GM18873 (cell line): ENCODE data around the gene TNXB.
"Not testable (repeated sequence)": the region's sequence is repeated elsewhere in the genome, so short reads cannot be mapped to it uniquely, and the experiment has no call there.

ENCODE experiments used
- ATAC-seq: cut with Tn5 transposase; IDR thresholded peaks from one replicate; pipeline ENCODE4 v1.9.1; 2021; ENCODE audit warnings: mild to moderate bottlenecking, moderate library complexity, moderate number of reproducible peaks; ENCODE audit not compliant: unreplicated experiment, low FRiP score

The TNXB gene

DNA sequence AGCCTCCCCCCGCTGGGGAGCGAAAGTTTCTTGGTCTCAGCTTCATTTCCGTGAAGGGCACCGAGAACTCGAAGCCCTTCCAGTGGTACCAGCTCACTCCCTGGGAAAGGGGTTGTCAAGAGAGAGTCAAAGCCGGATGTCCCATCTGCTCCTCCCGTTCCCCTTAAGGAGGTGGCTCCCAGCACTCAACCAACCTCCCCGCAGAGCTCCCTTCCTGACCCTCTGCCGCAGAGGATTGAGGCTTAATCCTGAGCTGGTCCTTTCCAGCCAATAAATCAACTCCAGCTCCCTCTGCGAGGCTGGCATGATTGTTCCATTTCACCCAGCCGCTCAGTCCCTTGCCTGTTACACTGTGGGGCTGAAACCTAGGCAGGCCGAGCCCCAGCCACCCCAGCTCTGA is 100.5 kb downstream of the TNXB start:
- not testable (repeated sequence) for ATAC-seq

DNA sequence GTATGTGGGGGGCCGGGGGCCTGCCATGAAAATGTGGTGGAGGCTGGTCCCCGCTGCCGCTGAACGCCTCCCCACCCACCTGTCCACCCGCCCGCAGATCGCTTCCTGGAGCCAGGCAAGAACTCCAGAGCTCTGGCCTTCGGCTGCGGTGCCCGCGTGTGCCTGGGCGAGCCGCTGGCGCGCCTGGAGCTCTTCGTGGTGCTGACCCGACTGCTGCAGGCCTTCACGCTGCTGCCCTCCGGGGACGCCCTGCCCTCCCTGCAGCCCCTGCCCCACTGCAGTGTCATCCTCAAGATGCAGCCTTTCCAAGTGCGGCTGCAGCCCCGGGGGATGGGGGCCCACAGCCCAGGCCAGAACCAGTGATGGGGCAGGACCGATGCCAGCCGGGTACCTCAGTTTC is 101.1 kb downstream of the TNXB start:
- ATAC-seq: not testable (repeated sequence)

DNA sequence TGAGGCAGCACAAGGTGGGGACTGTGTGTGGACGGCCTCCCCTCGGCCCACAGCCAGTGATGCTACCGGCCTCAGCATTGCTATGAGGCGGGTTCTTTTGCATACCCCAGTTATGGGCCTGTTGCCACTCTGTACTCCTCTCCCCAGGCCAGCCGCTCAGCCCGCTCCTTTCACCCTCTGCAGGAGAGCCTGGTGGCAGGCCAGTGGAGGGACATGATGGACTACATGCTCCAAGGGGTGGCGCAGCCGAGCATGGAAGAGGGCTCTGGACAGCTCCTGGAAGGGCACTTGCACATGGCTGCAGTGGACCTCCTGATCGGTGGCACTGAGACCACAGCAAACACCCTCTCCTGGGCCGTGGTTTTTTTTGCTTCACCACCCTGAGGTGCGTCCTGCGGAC is 102.1 kb downstream of the TNXB start:
- not testable (repeated sequence) for ATAC-seq

DNA sequence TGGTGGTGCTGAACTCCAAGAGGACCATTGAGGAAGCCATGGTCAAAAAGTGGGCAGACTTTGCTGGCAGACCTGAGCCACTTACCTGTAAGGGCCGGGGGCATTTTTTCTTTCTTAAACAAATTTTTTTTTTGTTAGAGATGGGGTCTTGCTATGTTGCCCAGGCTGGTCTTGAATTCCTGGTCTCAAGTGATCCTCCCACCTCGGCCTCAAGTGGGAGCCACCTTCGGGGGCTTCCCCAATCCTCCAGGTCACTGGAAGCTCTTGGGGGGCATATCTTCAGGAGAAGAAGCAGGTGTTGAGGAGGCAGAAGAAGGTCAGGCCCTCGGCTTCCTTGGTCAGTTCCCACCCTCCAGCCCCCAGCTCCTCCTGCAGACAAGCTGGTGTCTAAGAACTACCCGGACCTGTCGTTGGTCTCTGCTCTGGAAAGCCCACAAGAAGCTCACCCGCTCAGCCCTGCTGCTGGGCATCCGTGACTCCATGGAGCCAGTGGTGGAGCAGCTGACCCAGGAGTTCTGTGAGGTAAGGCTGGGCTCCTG is 103.1 kb downstream of the TNXB start:
- ATAC-seq: not testable (repeated sequence)

DNA sequence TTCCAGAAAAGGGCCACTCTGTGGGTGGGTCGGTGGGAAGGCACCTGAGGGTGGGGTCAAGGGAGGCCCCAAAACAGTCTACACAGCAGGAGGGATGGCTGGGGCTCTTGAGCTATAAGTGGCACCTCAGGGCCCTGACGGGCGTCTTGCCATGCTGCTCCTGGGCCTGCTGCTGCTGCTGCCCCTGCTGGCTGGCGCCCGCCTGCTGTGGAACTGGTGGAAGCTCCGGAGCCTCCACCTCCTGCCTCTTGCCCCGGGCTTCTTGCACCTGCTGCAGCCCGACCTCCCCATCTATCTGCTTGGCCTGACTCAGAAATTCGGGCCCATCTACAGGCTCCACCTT is 103.6 kb downstream of the TNXB start:
- not testable (repeated sequence) for ATAC-seq

DNA sequence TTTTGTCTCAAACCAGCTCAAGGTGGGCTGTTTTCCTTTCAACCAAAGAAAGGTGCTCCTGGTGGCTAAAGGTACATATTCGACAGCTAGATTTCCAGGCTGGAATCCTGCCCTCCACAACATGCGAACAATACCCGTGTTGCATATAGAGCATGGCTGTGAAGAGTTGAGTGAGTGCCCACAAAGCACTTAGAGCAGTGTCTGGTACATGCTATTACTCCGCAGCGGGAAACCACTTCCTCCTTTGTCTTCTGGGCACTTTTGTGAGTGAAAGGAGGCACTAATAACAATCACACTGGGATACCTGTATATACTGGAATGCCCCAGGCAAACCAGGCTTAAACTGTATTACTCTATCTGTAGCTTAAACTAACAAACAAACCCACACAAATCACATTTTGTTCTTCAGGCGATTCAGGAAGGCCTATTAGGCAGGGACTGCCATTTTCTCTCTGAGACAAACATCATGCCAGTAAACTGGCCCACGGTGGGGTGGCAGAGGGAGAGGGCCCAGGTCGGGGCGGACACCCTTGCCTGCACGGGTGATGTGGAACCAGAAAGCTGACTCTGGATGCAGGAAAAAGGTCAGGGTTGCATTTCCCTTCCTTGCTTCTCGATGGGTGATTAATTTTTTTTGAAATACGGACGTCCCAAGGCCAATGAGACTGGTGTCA is 104.1 kb downstream of the TNXB start:
- not testable (repeated sequence) for ATAC-seq

DNA sequence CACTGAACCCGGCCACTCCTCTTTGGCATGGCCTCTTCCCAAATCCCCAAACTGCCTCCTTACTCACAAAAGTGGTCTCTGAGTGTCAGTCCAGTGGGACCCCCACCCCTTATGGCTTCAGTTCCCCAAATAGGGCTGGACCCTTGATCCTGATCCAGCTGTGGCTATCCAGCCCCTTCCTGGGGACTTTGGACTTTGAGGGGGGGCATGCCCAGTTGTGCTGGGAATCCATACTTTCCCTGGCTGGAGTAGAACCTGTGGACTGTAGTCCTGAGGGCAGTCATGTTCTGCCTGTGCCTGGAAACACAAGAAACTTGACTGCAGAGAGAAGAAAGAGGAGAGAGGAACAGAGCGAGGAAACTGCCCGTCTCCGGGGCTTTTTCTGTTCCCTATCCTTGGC is 104.7 kb downstream of the TNXB start:
- not testable (repeated sequence) for ATAC-seq

DNA sequence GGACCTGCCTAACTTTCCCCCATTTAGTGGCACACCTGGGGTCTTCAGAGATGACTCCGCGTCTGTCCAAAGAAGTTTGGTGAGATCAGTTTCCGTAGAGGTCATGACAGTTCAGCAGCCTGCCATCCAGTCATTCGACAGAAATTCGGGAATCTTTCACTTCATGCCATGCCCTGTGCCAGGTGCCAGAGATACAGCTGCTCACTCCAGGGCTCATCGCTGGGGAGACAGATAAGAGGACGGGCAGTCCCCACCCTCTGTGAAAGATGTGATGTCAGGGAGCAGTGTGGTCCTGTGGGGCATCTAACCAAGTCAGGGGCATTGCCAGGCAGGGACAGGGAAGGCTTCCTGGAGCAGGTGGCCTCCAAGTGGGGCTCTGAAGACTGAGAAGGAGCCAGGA is 105.8 kb downstream of the TNXB start:
- ATAC-seq: not testable (repeated sequence)

DNA sequence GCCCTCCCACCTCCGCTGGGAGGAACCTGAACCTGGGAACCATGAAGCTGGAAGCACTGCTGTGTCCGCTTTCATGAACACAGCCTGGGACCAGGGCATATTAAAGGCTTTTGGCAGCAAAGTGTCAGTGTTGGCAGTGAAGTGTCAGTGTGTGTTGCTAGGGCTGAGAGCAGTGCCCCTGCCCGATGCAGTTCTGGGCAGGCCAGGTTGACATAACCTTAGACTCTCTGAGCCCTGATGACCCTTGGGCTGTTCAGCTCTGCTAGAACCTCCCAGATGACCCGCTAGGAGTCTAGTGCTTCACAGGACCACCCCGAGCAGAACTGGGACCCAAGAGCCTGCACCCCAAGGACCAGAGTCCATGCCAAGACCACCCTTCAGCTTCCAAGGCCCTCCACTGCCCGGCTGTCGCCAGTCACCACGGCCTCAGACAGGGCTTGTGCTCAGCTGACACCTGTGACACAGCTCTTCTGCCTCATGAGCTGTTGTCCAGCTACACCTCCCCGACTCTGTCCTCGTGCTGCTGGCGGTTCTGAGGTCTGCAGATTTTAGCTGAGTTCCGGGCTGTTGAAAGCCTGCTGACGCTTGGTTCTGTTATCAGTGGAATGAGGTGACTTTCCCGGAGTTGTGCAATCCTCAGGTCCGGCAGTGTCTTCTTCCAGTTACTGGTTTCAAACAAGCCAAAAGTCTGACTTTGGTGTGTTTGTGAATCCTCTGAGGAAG is 106.4 kb downstream of the TNXB start:
- ATAC-seq: not testable (repeated sequence)

DNA sequence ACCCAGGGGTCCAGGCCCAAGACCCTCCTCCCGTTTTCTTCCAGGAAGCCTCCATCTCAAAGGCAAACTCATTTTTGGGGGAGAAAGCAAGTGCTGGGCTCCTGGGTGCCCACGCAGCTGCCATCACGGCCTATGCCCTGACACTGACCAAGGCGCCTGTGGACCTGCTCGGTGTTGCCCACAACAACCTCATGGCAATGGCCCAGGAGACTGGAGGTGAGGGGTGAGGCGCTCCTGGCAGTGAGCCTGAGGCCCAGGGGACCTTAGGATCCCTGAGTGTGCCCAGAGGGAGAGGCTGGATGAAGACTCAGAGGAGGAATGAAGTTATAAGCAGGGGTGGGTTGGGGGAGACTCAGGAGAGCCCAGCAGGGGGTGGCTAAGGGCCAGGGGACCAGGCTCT is 112.8 kb downstream of the TNXB start:
- not testable (repeated sequence) for ATAC-seq

DNA sequence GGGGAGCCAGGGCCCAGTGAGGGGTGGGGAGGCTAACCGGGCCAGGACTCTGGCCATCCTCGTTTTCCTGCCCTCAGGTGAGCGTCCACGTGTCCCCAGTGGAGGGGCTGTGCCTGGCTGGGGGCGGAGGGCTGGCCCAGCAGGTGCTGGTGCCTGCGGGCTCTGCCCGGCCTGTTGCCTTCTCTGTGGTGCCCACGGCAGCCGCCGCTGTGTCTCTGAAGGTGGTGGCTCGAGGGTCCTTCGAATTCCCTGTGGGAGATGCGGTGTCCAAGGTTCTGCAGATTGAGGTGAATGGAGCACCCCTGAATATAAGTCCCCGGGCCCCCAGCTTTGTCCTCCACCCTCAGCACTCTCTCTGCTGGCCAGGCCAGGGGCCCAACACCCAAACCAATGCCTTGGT is 114.7 kb downstream of the TNXB start:
- not testable (repeated sequence) for ATAC-seq
